Activated T-cell treated with anti-CD3 and anti-CD28 coated beads for 4 hours (primary cell): ENCODE measurements around the gene DDAH1.

Source experiments
- DNase-seq: peaks from one replicate; pipeline ENCODE4 v3.0.0-alpha.2; 2020

DDAH1 gene

DNA sequence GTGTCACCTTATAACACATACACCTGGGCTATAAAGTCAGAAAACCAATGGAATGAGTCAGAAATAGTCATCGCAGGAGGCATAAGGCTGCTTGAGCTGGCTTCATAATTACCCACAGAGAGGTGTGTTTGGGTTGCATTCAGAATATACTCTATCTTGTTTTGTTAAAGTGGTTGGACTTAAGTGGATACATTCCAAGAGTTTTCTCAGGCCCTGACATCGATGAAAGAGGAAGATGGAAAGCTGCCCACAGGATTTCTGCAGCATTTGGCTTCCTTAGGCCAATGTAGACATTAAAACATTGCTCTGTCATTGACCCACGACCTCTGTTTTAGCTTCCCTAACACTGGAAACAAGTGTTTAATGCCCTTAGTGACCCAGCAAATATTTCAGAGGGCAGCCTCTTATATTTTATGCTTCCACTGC lies 169.9 kb downstream of the DDAH1 start:
- no peak for DNase-seq

- DNase-seq, result no peak
Observed at GRCh38 chr1:85290826-85291225, 174.1 kb downstream of the DDAH1 start.

DNA sequence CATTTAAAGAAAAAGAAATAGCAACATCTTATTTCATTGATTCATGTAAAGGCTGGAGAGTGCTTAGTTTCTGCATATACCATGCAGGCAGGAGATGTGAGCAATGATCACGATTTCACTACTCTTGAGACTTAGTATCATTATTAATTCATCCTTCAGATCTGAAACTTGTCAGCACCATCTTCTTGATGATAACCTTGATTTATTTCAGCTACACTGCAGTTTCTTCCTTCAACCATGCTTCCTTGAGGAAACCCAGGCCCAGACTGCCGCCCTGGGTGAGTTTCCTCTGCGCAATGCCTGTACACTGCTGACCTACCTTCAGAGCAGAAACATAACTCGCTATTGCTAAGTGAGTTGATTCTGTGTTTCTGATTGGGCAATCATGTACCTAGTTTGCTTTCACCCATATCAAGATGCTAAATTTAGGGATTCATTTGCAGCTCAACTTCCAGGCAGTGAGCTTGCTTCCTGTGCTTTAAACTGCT lies 175.1 kb downstream of the DDAH1 start:
- no peak for DNase-seq

DNA sequence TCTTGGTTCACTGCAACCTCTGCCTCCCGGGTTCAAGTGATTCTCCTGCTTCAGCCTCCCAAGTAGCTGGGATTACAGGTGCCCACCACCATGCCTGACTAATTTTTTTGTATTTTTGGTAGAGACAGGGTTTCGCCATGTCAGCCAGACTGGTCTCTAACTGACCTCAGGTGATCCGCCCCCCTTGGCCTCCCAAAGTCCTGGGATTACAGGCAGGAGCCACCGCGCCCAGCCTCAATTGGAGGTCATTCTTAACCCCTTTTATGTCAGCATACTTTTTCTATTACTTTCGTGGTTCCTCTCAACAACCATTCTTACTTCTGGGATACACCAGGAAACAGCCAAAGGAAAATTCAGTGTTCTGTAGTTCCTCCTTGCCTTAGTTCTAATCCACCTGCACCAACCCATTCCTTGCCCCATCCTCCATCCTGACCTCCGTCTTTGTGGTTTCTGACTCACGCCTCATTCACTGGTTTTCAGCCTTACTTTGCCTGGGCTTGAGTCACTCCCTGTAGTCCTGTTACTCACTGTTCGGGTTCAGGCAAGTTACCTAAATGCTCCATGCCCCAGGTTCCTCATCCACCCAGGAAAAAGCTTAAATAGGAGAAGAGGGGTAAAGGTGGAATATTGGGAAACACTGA lies 175.6 kb downstream of the DDAH1 start:
- DNase-seq, result no peak

DNA sequence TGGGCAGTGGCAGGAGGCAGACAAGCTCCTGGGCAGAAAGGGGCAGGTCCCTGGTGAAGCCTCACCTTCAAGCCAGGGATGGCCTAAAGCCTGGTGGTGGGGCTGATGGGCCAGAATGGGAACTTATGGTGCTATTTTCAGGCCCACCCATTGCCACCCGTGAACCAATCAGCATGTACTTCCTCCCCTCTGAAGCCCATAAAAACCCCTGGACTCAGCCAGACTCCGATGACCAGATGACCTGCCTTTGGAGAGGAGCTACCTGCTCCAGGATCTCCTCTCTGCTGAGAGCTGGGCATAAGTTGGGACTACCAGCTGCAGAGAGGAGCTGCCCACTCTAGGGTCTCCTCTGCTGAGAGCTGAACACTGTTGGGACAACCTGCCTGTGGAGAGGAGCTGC lies 180.8 kb downstream of the DDAH1 start:
- DNase-seq, result no peak

- DNase-seq, result no peak
Observed at GRCh38 chr1:85283475-85284199, 181.3 kb downstream of the DDAH1 start.

GRCh38 chr1:85282424-85282823 lies 182.5 kb downstream of the DDAH1 start:
- DNase-seq, result no peak

GRCh38 chr1:85280636-85281035 lies 184.3 kb downstream of the DDAH1 start:
- DNase-seq, result no peak

GRCh38 chr1:85279458-85280080 lies 185.4 kb downstream of the DDAH1 start:
- no peak for DNase-seq

DNA sequence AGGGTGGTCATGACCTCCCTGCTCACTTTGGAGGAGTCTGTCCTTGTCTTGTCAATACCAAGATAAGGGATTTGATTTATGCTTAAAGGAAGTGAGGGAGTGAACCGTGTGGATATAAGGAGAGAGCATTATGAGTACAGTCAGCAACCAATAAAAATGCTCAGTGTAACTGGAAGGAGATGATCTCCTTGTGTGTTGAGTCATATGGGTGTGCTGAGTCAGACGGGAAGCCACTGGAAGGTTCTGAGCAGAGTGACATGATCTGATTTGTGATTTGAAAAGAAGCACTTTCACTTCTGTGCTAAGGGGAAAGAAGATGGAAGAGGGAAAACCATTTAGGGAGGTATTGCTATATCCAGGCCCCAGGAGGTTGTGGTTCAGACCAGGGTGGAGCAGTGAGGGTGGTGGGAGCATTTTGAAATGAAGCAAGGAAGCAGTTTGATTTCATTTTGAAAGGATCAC lies 186.1 kb downstream of the DDAH1 start:
- peak; percentile 55 for DNase-seq

- no peak for DNase-seq
Observed at GRCh38 chr1:85277802-85278201, 187.2 kb downstream of the DDAH1 start.

- DNase-seq, result no peak
Observed at GRCh38 chr1:85276978-85277639, 187.8 kb downstream of the DDAH1 start.

DNA sequence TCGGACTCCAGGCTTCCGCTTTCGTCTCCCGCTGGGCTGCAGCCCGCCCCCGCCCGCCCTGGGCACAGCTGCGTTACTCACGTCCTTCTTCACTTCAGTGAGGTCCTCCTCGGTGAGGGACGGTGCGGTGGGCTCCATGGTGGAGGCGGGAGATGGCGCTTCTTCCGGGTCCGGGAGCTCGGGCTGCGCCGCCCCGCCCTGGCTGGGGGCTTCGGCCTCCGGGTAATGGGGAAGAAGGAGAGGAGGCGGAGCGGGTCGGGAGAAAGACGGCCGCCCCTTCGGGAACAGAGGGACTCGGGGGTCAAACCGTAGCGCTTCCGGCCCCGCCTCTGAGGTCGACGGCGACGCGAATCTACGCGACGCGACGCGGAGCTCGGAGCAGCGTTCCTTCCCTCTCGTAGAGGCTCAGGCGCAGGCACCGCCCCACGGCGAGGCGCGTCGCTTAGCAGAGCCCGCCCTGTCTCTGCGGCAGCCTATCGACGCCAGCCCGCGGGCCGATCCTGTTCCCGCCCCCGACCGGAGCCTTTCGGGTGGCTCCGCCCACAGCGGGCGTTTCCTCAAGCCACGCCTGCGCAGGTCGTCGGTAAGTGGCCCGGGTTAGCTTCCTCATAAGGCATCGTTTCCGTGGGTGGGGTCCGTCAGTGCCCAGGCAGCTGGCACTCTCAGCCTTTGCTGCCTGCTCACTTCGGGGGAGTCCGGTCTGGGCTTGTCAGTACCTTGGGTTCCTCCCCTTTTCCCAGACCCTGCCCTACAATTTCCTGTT lies 188.6 kb downstream of the DDAH1 start, which contains the start of gene BCL10:
BCL10 (minus strand) TSS at position 418 of the 763 bp plus-strand sequence; CDS start at position 138, 280 bp downstream.
- DNase-seq, result peak; percentile 94

- peak; percentile 17 for DNase-seq
Observed at GRCh38 chr1:85275701-85276214, 189.2 kb downstream of the DDAH1 start.

DNA sequence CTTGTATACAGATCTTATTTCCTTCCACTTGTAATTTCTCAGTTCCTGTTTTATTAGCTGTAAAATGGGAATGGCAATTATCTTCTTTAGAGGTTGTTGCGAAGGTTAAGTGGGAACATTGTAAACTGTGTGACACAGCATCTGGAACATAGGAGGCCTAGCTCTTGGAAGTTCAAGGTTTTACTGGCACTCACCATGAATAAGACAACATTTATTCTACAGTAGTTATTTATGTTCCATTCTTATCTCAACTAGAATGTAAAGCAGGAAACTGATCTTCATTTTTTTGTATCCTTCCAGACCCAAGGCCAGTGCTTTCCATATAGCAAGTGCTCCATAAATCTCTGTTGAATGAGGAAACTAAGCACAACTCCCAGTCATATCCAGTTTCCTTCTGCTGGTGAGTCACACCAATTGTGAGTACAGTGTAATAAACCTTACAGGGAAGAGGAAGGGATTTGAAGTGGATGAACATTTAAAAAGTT lies 189.9 kb downstream of the DDAH1 start:
- DNase-seq, result no peak

DNA sequence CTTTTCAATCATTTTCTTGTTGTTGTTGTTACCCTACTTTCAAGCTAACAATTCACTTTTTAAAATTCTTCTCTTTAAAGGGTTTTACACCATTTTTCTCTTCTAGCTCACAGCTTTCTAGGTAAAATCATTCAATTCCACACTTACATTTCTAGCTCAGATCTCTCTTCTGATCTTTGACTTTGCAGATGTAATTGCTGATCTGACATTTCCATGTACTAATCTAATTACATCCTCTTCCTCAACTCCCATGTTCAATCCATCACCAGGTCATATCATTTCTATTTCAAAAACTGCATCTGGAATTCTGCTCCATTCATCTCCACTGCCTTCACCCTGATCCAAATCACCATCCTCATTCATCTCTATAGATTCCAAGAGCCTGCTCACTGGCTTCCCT lies 191.6 kb downstream of the DDAH1 start:
- DNase-seq, result no peak

- no peak for DNase-seq
Observed at GRCh38 chr1:85268801-85269585, 196.0 kb downstream of the DDAH1 start.
